H1 (cell line): ENCODE results near the gene EIPR1. TPM values are rescaled to one million over a fixed set of nuclear protein-coding genes. Genes with fewer than 3 reads are reported as not detected.

Experiments used
- CTCF ChIA-PET: fragments of 300-600 bp; sonication (Branson Sonifier 250); formaldehyde crosslinking; loops from one replicate; lab custom pipeline; 2021; ENCODE audit not compliant: partially characterized antibody; lab: Charles Lee
- POLR2A ChIA-PET: fragments of 300-600 bp; sonication (Branson Sonifier 250); formaldehyde crosslinking; loops from one replicate; lab custom pipeline; 2021; ENCODE audit warnings: inconsistent platforms; ENCODE audit not compliant: partially characterized antibody; lab: Charles Lee
- DNase-seq, 2 experiments: peaks; one replicate each; pipeline versions ENCODE4 v3.0.0 to v3.0.0-alpha.2; 2010 to 2022; ENCODE audit warnings: low spot score in 2 of 2, low read depth in 1 of 2, mixed read lengths in 1 of 2
- FAIRE-seq: peaks from 2 replicates; lab custom pipeline; 2011; peaks lifted over from hg19 to GRCh38; lab: Jason Lieb, UNC
- H2AFZ ChIP-seq: 2 replicates; pipeline ENCODE4 v1.8.1; 2012; ENCODE audit warnings: low read length, inconsistent platforms
- H2AK5ac ChIP-seq: 2 replicates; pipeline ENCODE4 v1.6.1; 2013; ENCODE audit warnings: low read depth, low read length
- H2BK120ac ChIP-seq: replicated peaks from 2 replicates; pipeline ENCODE3; 2013; ENCODE audit warnings: low read depth, low read length, inconsistent platforms
- H2BK12ac ChIP-seq: 2 replicates; pipeline ENCODE4 v1.6.1; 2013; ENCODE audit warnings: low read depth, low read length
- H2BK15ac ChIP-seq: 2 replicates; pipeline ENCODE4 v1.6.1; 2013; ENCODE audit warnings: low read length
- H2BK20ac ChIP-seq: 2 replicates; pipeline ENCODE4 v1.6.1; 2013; ENCODE audit warnings: low read length
- H2BK5ac ChIP-seq: 2 replicates; pipeline ENCODE4 v1.6.1; 2013; ENCODE audit warnings: low read depth, low read length
- H3K14ac ChIP-seq: 2 replicates; pipeline ENCODE4 v1.6.1; 2013; ENCODE audit warnings: inconsistent platforms; ENCODE audit not compliant: insufficient read length
- H3K18ac ChIP-seq: 2 replicates; pipeline ENCODE4 v1.6.1; 2013; ENCODE audit warnings: low read length; ENCODE audit errors: extremely low read depth
- H3K23ac ChIP-seq: 2 replicates; pipeline ENCODE4 v1.6.1; 2013; ENCODE audit warnings: inconsistent platforms; ENCODE audit not compliant: insufficient read length
- H3K23me2 ChIP-seq: 2 replicates; pipeline ENCODE4 v1.6.1; 2013; ENCODE audit warnings: low read depth, low read length
- H3K27ac ChIP-seq: 2 replicates; pipeline ENCODE4 v1.6.1; 2011; ENCODE audit warnings: low read depth, low read length, inconsistent platforms
- H3K27me3 ChIP-seq, 4 experiments: replicated peaks in 1 of 4; 1 replicate in 1 of 4; 2 replicates in 3 of 4; pipeline versions ENCODE4 v1.6.1 to v1.8.1; 2011 to 2013; ENCODE audit warnings: low read length in 3 of 4, mild to moderate bottlenecking in 3 of 4, inconsistent platforms in 2 of 4, mixed read lengths in 2 of 4, moderate library complexity in 1 of 4; ENCODE audit not compliant: control insufficient read depth in 3 of 4, insufficient read depth in 3 of 4; ENCODE audit errors: extremely low read depth in 1 of 4
- H3K36me3 ChIP-seq, 4 experiments: 2 replicates each; pipeline versions ENCODE4 v1.6.1 to v1.8.1; 2011 to 2013; ENCODE audit warnings: mild to moderate bottlenecking in 4 of 4, low read length in 3 of 4, moderate library complexity in 2 of 4, control low read depth in 1 of 4, inconsistent platforms in 1 of 4; ENCODE audit not compliant: insufficient read depth in 4 of 4, control insufficient read depth in 2 of 4
- H3K4ac ChIP-seq: replicated peaks from 2 replicates; pipeline ENCODE3; 2013; ENCODE audit warnings: low read length, low read depth, mixed read lengths, inconsistent platforms; ENCODE audit not compliant: insufficient read length
- H3K4me1 ChIP-seq, 4 experiments: replicated peaks in 1 of 4; 1 replicate in 1 of 4; 2 replicates in 3 of 4; pipeline versions ENCODE4 v1.6.1 to v1.8.1; 2011 to 2013; ENCODE audit warnings: low read length in 3 of 4, inconsistent platforms in 2 of 4, mixed read lengths in 1 of 4; ENCODE audit not compliant: insufficient read depth in 4 of 4, control insufficient read depth in 3 of 4
- H3K4me2 ChIP-seq, 2 experiments: 2 replicates each; pipeline versions ENCODE4 v1.6.1 to v1.8.1; 2011 to 2013; ENCODE audit warnings: low read depth in 2 of 2, low read length in 2 of 2, control low read depth in 1 of 2, inconsistent platforms in 1 of 2, mild to moderate bottlenecking in 1 of 2; ENCODE audit not compliant: insufficient read depth in 1 of 2
- H3K4me3 ChIP-seq, 4 experiments: fragments of 200-600, 300-600 bp in 1 of 4; sonication (generic), shearing (Covaris generic), sonication (Bioruptor Twin) in 1 of 4; 2 replicates each; pipeline versions ENCODE4 v1.5.1 to v1.8.1; 2011 to 2016; ENCODE audit warnings: low read length in 4 of 4, low read depth in 3 of 4, control low read depth in 2 of 4, inconsistent platforms in 2 of 4, mild to moderate bottlenecking in 2 of 4, mixed read lengths in 1 of 4, moderate library complexity in 1 of 4; ENCODE audit not compliant: insufficient read depth in 2 of 4; ENCODE audit errors: extremely low read depth in 1 of 4
- H3K56ac ChIP-seq: replicated peaks from 2 replicates; pipeline ENCODE3; 2013; ENCODE audit warnings: low read depth, mild to moderate bottlenecking, mixed read lengths, low read length, inconsistent platforms; ENCODE audit not compliant: insufficient read length
- H3K79me1 ChIP-seq: 2 replicates; pipeline ENCODE4 v1.6.1; 2013; ENCODE audit warnings: low read depth, low read length, control low read depth
- H3K79me2 ChIP-seq, 2 experiments: 2 replicates each; pipeline versions ENCODE4 v1.6.1 to v1.8.1; 2012 to 2013; ENCODE audit warnings: low read length in 2 of 2, mild to moderate bottlenecking in 2 of 2, inconsistent platforms in 1 of 2; ENCODE audit not compliant: insufficient read depth in 2 of 2, control insufficient read depth in 1 of 2
- H3K9ac ChIP-seq, 4 experiments: replicated peaks in 1 of 4; 1 replicate in 1 of 4; 2 replicates in 3 of 4; pipeline versions ENCODE4 v1.6.1 to v1.8.1; 2011 to 2013; ENCODE audit warnings: low read depth in 3 of 4, low read length in 3 of 4, control low read depth in 2 of 4, mild to moderate bottlenecking in 2 of 4, moderate library complexity in 2 of 4, inconsistent platforms in 1 of 4; ENCODE audit errors: extremely low read depth in 1 of 4
- H3K9me3 ChIP-seq, 2 experiments: 2 replicates each; pipeline versions ENCODE4 v1.6.1 to v1.8.1; 2012 to 2013; ENCODE audit warnings: mild to moderate bottlenecking in 2 of 2, moderate library complexity in 2 of 2, control low read depth in 1 of 2, inconsistent platforms in 1 of 2, low read depth in 1 of 2, low read length in 1 of 2, mixed read lengths in 1 of 2; ENCODE audit not compliant: insufficient read depth in 2 of 2
- H4K20me1 ChIP-seq, 2 experiments: replicated peaks in 1 of 2; 2 replicates each; pipeline versions ENCODE3 to v1.8.1; 2011 to 2013; ENCODE audit warnings: inconsistent platforms in 2 of 2, low read length in 2 of 2, mild to moderate bottlenecking in 1 of 2; ENCODE audit not compliant: insufficient read depth in 2 of 2, control insufficient read depth in 1 of 2
- H4K5ac ChIP-seq: 2 replicates; pipeline ENCODE4 v1.6.1; 2013; ENCODE audit warnings: low read length, low read depth, mixed read lengths, inconsistent platforms; ENCODE audit not compliant: insufficient read length
- H4K8ac ChIP-seq: 2 replicates; pipeline ENCODE4 v1.8.0; 2013; ENCODE audit warnings: mild to moderate bottlenecking, moderate library complexity, low read length, inconsistent platforms; ENCODE audit not compliant: insufficient read depth; ENCODE audit errors: extremely low read depth
- H4K91ac ChIP-seq: replicated peaks from 2 replicates; pipeline ENCODE3; 2013; ENCODE audit warnings: low read length, mixed read lengths, inconsistent platforms; ENCODE audit not compliant: insufficient read length
- BACH1 ChIP-seq: IDR thresholded peaks from 2 replicates; pipeline ENCODE4 v1.6.1; 2012; ENCODE audit warnings: low read length, improper control_type of control experiment
- CEBPB ChIP-seq: IDR thresholded peaks from 2 replicates; pipeline ENCODE4 v1.6.1; 2012; ENCODE audit warnings: low read depth, low read length
- CREB1 ChIP-seq: IDR thresholded peaks from 2 replicates; pipeline ENCODE4 v1.6.1; 2012; ENCODE audit warnings: inconsistent platforms
- GABPA ChIP-seq: IDR thresholded peaks from 2 replicates; pipeline ENCODE4 v1.6.1; 2011; ENCODE audit warnings: mild to moderate bottlenecking, low read length, moderate library complexity, borderline replicate concordance; ENCODE audit not compliant: insufficient read depth
- HDAC6 ChIP-seq: IDR thresholded peaks from one replicate; pipeline ENCODE4 v1.7.1; 2012; ENCODE audit warnings: low read depth, mild to moderate bottlenecking, inconsistent platforms, low read length, moderate library complexity
- KDM1A ChIP-seq: fragments of 200-600, 300-600 bp; sonication (generic); IDR thresholded peaks from 2 replicates; pipeline ENCODE4 v1.7.1; 2016; ENCODE audit warnings: mild to moderate bottlenecking, low read length, borderline replicate concordance
- KDM5A ChIP-seq: fragments of 200-600 bp; IDR thresholded peaks from 2 replicates; pipeline ENCODE4 v1.7.1; 2012; ENCODE audit warnings: mild to moderate bottlenecking, low read length, inconsistent platforms, mixed read lengths
- NRF1 ChIP-seq: IDR thresholded peaks from 2 replicates; pipeline ENCODE4 v1.6.1; 2011; ENCODE audit warnings: mild to moderate bottlenecking, low read depth, low read length, improper control_type of control experiment
- POU5F1 ChIP-seq: IDR thresholded peaks from 2 replicates; pipeline ENCODE4 v1.6.1; 2011; ENCODE audit warnings: low read depth, mild to moderate bottlenecking, low read length, moderate library complexity
- RBBP5 ChIP-seq: IDR thresholded peaks from 2 replicates; pipeline ENCODE4 v1.7.1; 2012; ENCODE audit warnings: low read depth, mild to moderate bottlenecking, inconsistent platforms, low read length, moderate library complexity, borderline replicate concordance
- RXRA ChIP-seq: IDR thresholded peaks from 2 replicates; pipeline ENCODE4 v1.6.1; 2011; ENCODE audit warnings: low read depth, mild to moderate bottlenecking, low read length, moderate library complexity; ENCODE audit not compliant: insufficient read depth
- SAP30 ChIP-seq: fragments of 300-600 bp; sonication (generic); IDR thresholded peaks from 2 replicates; pipeline ENCODE4 v1.7.1; 2012; ENCODE audit warnings: low read length, moderate library complexity, mild to moderate bottlenecking, inconsistent platforms; ENCODE audit not compliant: insufficient read depth, insufficient replicate concordance
- YY1 ChIP-seq: IDR thresholded peaks from 2 replicates; pipeline ENCODE4 v1.6.1; 2011; ENCODE audit warnings: low read depth, mild to moderate bottlenecking, low read length
- ZNF274 ChIP-seq: IDR thresholded peaks from 2 replicates; pipeline ENCODE4 v1.7.0; 2012; ENCODE audit warnings: low read length, borderline replicate concordance; ENCODE audit errors: extremely low read depth
- WGBS, 2 experiments: shearing (Covaris generic) in 1 of 2; methylation state at CpG; one replicate each; pipeline versions ENCODE4 v1.1.6 to v1.1.7; 2013 to 2015; ENCODE audit warnings: low lambda C conversion rate in 2 of 2, mixed read lengths in 2 of 2, inconsistent platforms in 1 of 2, low coverage in 1 of 2, missing lambda C conversion rate in 1 of 2; ENCODE audit not compliant: insufficient replicate concordance in 2 of 2, insufficient coverage in 1 of 2, insufficient read length in 1 of 2; ENCODE audit errors: extremely low coverage in 1 of 2, missing lambda C conversion rate in 1 of 2; 5-methylcytosine and 5-hydroxymethylcytosine counted together
- polyA plus RNA-seq, 7 experiments: library from polyadenylated mRNA; depleted of rRNA in 3 of 7; stranded (reverse) in 5 of 7; unstranded in 2 of 7; fragments of >200 nt in 5 of 7; fragments of 200-250 nt in 2 of 7; gene quantifications; 1 replicate in 5 of 7; 2 replicates in 1 of 7; 4 replicates in 1 of 7; pipeline versions ENCODE4 v1.2.1 to v1.2.3, GENCODE V29; 2011 to 2013; ENCODE audit warnings: missing spikeins in 2 of 7, mixed read lengths in 2 of 7
- total RNA-seq: library from RNA; stranded (reverse); fragmentation: NEBNext Ultra II Directional; extraction: Animal tissue kit (Norgen Biotek cat#: 25700); gene quantifications from 2 replicates; pipeline ENCODE4 v1.2.1, GENCODE V29; 2021
- TF ChIP-seq, protein P1 (sequence below): IDR thresholded peaks from 2 replicates; pipeline ENCODE4 v1.6.1; 2012; ENCODE audit warnings: inconsistent platforms

Gene EIPR1
- total and polyA plus RNA-seq, 2 of the 8 experiments (the other 6 are each of a cell fraction or from before 2014, with no cell fraction given), result 26.3 to 56.4 TPM

DNA sequence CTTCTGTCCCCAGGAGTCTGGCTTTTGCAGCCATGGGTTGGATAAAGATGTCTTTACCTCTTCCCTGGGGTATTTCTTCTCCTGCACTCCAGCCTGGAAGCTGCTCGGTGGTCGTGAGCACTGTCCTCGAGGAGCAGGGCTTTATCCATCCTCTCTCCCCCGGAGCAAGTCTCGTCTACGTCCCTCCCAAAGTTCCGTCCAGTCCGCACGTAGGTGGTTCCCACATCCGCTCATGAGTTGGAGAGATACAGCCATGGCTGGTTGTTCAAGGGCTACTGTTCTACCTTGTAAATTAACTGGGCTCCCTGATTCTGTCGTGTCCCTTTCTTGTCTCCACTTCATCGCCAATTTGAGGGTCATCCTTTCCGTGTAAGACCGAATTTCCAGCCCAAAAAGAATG lies 49.0 kb upstream of the EIPR1 start:
- Histone ChIP-seq H2BK12ac (no peak overlapping the region), H3K4me2 (no peak overlapping the region), H4K91ac (no peak overlapping the region), H3K56ac (no peak overlapping the region), H3K36me3 (peaks cover 0 to 31% (median 18%) of the 10 kb centered on the region in 4 experiments; a peak in 7 of 8 replicates), H2BK20ac (no peak overlapping the region), H2BK5ac (no peak overlapping the region), H3K4ac (no peak overlapping the region), H2BK15ac (no peak overlapping the region), H3K9me3 (no peaks in the 10 kb centered on the region), H3K27me3 (no peaks in the 10 kb centered on the region), H3K4me1 (no peaks in the 10 kb centered on the region), H3K79me1 (0 out of 2 replicates have a peak, but pooled peaks cover 1% of the 10 kb centered on the region), H2BK120ac (no peak overlapping the region), H2AK5ac (no peak overlapping the region), H4K8ac (no peak overlapping the region; the same call in 1 of the 2 replicates), H4K20me1 (peaks cover 0 to 3% of the 10 kb centered on the region in 2 experiments), H3K18ac (no peak overlapping the region), H3K4me3 (no peak overlapping the region), H3K23ac (no peak overlapping the region), H3K9ac (no peak overlapping the region), H3K14ac (no peak overlapping the region), H3K79me2 (no peaks in the 10 kb centered on the region), H2AFZ (no peak overlapping the region), H3K23me2 (no peaks in the 10 kb centered on the region), H3K27ac (no peak overlapping the region), H4K5ac (no peak overlapping the region)
- WGBS, 2 experiments, result 90% methylated on average over 14 of the region's 14 CpGs; no CpG with 5 or more reads in 1 of the 2 experiments
- DNase-seq (no peak), FAIRE-seq (no peak)
- POLR2A ChIA-PET, result no interaction called here
- CTCF ChIA-PET, result interaction anchor here (1.1 to 9.3 kb wide), 5 partner anchors 13 to 36 kb away, joined by 3 to 123 read pairs (median 6); no protein-coding TSS in a partner anchor
- TF ChIP-seq CEBPB, result no peak
- TF ChIP-seq, protein P1, sequence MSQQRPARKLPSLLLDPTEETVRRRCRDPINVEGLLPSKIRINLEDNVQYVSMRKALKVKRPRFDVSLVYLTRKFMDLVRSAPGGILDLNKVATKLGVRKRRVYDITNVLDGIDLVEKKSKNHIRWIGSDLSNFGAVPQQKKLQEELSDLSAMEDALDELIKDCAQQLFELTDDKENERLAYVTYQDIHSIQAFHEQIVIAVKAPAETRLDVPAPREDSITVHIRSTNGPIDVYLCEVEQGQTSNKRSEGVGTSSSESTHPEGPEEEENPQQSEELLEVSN, result no peak
- no peak for TF ChIP-seq ZNF274
- no peak for TF ChIP-seq KDM1A
- no peak for TF ChIP-seq SAP30
- TF ChIP-seq YY1, result no peak
- no peak for TF ChIP-seq RXRA
- no peak for TF ChIP-seq CREB1
- TF ChIP-seq POU5F1, result no peak
- no peak for TF ChIP-seq RBBP5
- no peak for TF ChIP-seq GABPA
- no peak for TF ChIP-seq HDAC6
- no peak for TF ChIP-seq KDM5A
- no peak for TF ChIP-seq BACH1
- no peak for TF ChIP-seq NRF1
